Fibroblast of the aortic adventitia (primary cell): ENCODE data around the gene GRIA3. TPM values are rescaled to one million over a fixed set of nuclear protein-coding genes. Genes with fewer than 3 reads are reported as not detected.
A peak's percentile ranks its signal among the peaks of the same experiment; 100 is the strongest.

Source experiments
- DNase-seq: peaks from one replicate; pipeline ENCODE4 v3.0.0-alpha.2; 2010; ENCODE audit warnings: low read depth
- H3K4me3 ChIP-seq: 2 replicates; pipeline ENCODE4 v1.5.1; 2011; ENCODE audit warnings: low read depth, mild to moderate bottlenecking, control low read depth, low read length, moderate library complexity
- total RNA-seq: library from RNA; depleted of rRNA; stranded (reverse); fragments of >200 nt; gene quantifications from 2 replicates; pipeline ENCODE4 v1.2.3, GENCODE V29; 2012; ENCODE audit warnings: low replicate concordance
- TF ChIP-seq, protein P1 (sequence below): IDR thresholded peaks from 2 replicates; pipeline ENCODE4 v1.5.1; 2011; ENCODE audit warnings: mild to moderate bottlenecking, low read length, control low read depth, inconsistent platforms; ENCODE audit not compliant: insufficient read depth

Gene GRIA3
- total RNA-seq, 1 donor, result 9.7 TPM

DNA sequence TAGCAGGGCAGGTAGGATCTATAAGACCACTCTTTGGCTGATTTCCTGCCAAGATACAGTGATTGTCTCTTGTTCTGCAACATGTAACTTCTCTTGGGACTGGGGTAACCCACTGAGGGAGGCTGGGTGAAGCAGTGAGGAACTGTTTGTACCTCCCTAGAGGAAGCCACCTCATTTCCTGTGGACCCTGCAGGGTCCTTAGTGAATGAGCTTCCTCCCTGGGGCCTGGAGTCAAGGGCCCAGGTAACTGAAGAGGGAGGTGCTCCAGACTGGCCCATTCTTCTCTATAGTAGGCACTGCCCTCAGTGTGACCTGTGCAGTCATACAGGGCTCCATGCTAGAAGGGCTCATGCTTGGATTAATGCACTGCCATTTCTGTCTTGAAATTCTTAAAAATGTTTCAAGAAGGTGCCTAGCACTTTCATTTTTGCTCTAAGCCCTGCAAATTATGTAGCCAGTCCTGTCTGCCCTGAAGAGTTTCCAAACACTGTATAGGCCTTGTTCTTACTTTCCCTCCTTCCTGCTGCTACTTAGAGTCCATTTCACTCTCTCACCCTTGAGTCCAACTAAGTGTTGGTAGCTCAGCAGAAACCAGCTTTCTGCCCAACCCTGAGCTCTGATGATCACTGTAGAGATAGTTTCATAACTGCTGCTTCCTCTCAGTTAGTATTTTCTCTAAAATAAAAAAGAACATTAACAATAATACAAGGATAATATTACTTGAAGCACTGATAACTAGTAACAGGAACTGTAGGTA, 8.5 kb upstream of the GRIA3 start:
- no peak overlapping the region for H3K4me3 ChIP-seq
- DNase-seq, result no peak
- TF ChIP-seq, protein P1, sequence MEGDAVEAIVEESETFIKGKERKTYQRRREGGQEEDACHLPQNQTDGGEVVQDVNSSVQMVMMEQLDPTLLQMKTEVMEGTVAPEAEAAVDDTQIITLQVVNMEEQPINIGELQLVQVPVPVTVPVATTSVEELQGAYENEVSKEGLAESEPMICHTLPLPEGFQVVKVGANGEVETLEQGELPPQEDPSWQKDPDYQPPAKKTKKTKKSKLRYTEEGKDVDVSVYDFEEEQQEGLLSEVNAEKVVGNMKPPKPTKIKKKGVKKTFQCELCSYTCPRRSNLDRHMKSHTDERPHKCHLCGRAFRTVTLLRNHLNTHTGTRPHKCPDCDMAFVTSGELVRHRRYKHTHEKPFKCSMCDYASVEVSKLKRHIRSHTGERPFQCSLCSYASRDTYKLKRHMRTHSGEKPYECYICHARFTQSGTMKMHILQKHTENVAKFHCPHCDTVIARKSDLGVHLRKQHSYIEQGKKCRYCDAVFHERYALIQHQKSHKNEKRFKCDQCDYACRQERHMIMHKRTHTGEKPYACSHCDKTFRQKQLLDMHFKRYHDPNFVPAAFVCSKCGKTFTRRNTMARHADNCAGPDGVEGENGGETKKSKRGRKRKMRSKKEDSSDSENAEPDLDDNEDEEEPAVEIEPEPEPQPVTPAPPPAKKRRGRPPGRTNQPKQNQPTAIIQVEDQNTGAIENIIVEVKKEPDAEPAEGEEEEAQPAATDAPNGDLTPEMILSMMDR, result no peak

DNA sequence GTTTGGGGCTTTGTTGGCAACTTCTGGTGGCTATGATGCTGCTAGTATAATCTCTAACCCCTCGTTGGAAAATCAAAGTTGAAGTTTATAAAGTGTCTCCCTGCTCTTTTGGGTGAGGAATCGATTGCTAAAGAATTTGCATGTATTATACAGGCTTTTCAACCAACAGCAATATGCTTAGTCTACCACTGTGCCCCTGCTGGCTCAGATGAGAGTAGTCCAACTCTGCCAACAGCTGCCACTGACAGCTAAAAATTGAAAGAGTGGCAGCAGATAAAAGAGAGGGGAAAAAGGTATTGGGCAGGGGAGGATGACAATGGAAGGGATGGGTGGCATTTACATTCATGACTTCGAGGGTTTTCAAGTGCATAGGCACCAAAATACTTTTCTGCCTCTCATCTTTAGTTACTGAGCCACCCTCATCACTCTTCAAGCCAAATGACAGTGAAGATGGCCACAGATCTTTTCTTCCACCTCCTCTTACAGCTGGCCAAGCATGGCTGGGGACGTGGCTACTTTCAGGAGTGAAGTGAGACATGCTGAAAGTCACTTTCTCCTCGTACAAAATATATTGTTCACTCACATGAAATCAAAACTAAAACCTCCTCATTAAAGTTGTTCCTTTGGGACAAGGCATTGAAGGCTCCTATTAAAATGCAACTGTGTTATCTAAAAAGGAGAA, 2.7 kb upstream of the GRIA3 start:
- no peak for DNase-seq
- TF ChIP-seq, protein P1, result no peak
- H3K4me3 ChIP-seq, result no peak overlapping the region

DNA sequence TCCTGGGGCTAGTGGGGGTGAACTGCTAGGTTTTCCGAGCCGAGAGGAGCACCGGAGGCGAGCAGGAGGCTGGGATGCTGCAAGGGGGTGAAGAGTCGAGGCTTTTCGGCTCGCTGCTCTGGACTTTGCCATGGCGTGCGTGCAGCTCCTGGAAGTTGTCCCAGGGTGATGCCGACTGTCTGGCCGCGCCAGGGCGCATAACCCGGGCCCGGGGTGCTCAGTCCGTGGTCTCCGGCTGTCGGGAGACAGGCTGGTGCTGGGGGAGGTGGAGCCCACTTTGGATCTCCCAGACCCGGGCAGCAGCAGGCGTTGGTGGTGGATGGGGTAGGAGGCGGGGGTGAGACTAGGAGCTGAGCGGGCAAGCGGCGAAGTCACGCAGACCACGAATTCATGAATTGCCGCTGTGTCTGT, 793 bp downstream of the GRIA3 start:
- peak; percentile 31 for DNase-seq
- H3K4me3 ChIP-seq, result peak overlapping the region; percentile 68
- TF ChIP-seq, protein P1, result no peak

DNA sequence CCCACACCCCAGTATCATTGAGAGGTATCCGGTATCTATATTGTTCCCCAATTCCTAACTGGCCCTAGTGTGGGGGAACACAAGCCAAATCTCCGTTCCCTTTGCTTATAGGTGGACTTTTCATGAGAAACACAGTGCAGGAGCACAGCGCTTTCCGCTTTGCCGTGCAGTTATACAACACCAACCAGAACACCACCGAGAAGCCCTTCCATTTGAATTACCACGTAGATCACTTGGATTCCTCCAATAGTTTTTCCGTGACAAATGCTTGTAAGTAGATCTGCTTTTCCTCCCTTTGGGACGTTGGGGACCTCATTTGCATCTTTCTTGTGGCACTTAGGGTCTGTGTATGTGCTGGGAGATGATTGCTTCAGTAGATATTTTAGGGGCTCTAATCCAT, 1.6 kb downstream of the GRIA3 start:
- DNase-seq, result peak; percentile 40
- TF ChIP-seq, protein P1, result no peak
- H3K4me3 ChIP-seq, result peak overlapping the region; percentile 68

DNA sequence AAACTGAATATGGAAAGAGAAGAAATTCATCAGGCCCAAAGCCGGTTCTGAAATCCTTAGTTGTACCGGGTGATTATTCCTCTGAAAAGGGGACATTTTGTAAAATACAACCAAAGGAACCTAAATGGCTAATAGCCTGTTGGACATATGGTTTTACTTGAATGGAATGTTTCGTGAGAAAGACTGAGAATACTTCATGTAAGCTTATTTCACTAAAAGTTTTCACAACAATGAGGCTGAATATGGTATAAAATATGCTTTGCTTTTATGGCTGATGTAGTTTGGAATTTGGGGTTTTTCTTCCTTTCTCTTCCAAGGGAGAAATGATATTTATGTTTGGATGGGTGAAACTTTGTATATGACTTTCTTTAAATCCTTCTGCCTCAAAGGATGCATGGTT, 2.7 kb downstream of the GRIA3 start:
- peak; percentile 14 for DNase-seq
- no peak overlapping the region for H3K4me3 ChIP-seq
- TF ChIP-seq, protein P1, result no peak

DNA sequence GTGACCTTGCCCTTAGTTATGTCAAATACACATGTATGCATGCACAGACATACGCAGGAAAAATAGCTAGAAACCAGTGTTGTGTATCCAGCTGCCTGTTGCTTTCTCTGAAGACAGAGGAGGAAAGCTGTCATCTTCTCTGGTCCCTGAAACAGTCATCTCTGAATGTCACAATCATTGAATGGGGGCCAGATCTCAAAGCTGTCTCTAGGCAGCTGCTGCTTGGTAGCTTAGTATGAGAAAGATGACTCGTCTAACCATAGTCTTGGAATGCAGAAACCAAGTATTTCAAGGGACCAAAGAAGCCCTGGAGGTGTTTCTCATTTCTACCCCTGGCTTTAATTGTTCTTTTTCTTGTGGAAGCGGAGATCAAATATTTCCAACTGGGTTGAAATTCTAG, 4.0 kb downstream of the GRIA3 start:
- DNase-seq, result peak; percentile 29
- TF ChIP-seq, protein P1, result no peak
- no peak overlapping the region for H3K4me3 ChIP-seq
